Measurements from ENCODE around the gene JARID2.

The JARID2 gene

GRCh38 chr6:15570171-15570570, 324.3 kb downstream of the JARID2 start:
- Histone ChIP-seq H3K4me1 (ENCODE audit: insufficient read depth, low read length) (no peaks in the 10 kb centered on the region), H3K9ac (ENCODE audit: low read length) (no peak overlapping the region), H3K36me3 (ENCODE audit: insufficient read depth, low read length) (no peaks in the 10 kb centered on the region), H3K4me3 (ENCODE audit: low read depth in 1 of 2, low read length in 2 of 2) (no peak overlapping the region), H3K27ac (ENCODE audit: low read depth, low read length) (no peak overlapping the region), H3K9me3 (ENCODE audit: low read length) (no peaks in the 10 kb centered on the region), H3K27me3 (ENCODE audit: control insufficient read depth in 1 of 2, insufficient read depth in 2 of 2, low read length in 2 of 2) (no peaks in the 10 kb centered on the region)
